Measurements from ENCODE around the gene TRIM40.

The TRIM40 gene

DNA sequence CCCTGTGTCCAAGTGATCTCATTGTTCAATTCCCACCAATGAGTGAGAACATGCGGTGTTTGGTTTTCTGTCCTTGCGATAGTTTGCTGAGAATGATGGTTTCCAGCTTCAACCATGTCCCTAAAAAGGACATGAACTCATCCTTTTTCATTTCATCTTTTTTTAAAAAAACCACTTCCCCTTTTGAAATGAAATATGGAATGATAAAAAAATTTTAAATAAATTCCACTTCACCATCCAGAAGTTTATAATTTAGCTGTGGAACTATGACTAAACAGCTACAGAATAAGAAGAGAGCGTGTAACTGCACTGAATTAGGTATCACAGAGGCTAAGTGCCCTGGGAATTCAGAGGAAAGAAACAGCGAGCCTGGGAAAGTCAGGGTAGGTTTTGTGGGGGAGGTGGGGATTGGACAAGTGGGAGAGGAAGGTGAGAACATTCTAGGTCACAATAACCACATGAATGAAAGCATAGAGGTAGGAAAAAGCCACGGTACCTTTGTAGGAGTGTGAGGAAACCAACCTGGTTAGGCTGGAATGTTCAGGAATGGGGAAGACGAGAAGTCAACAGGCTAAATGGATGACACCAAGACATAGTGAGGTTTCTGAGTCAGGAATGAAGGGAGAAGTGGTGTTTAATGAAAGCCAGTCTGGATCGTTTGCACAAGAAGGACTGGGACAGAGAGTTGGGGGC is 14.1 kb downstream of the TRIM40 start:
- Mint-ChIP-seq H3K4me3 (no peak overlapping the region), H3K36me3 (ENCODE audit: low read depth) (no peaks in the 10 kb centered on the region), H3K27me3 (ENCODE audit: low read depth) (peaks cover 28% of the 10 kb centered on the region), H3K4me1 (ENCODE audit: low read depth) (peaks cover 4% of the 10 kb centered on the region), H3K9me3 (no peaks in the 10 kb centered on the region), H3K27ac (no peak overlapping the region)
- no peak for DNase-seq (ENCODE audit: low spot score)

DNA sequence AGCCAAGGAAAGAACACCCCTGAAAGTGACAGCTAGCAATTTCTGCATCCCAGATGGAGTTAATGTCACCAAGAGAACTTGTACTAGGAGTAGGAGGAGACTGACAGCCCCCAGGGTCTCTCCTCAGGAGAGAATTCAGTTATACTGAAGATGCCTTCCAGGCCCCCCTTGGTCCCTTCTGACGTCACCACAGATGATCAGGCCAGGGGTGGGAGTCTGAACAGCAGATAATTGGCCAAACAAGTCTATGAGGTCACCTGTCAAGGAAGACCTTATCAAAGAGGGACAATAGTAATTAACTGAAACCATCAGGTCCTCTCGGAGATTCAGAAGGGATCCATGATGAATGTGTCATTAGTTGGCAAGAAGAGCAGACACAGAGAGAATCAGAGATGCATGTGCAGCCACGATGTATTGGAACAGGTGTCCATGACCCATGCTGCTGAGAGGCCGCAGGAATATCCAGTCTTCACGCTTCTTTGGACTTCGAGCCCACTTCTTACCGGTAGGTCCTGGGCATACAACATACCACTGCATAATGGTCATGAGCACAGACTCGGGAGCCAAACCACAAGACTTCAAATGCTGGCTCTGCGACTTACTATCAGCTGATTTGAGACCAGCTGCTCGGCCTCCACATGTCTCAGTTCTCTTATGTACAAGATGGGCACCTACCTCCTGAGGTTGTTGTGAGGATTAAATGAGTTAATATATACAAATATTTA is 14.9 kb downstream of the TRIM40 start:
- no peaks in the 10 kb centered on the region for H3K9me3 Mint-ChIP-seq
- peaks cover 21% of the 10 kb centered on the region for H3K27me3 Mint-ChIP-seq (ENCODE audit: low read depth)
- H3K4me3 Mint-ChIP-seq = no peak overlapping the region
- no peak overlapping the region for H3K27ac Mint-ChIP-seq
- no peak for DNase-seq (ENCODE audit: low spot score)
- H3K36me3 Mint-ChIP-seq (ENCODE audit: low read depth) = no peaks in the 10 kb centered on the region
- peaks cover 4% of the 10 kb centered on the region for H3K4me1 Mint-ChIP-seq (ENCODE audit: low read depth)

DNA sequence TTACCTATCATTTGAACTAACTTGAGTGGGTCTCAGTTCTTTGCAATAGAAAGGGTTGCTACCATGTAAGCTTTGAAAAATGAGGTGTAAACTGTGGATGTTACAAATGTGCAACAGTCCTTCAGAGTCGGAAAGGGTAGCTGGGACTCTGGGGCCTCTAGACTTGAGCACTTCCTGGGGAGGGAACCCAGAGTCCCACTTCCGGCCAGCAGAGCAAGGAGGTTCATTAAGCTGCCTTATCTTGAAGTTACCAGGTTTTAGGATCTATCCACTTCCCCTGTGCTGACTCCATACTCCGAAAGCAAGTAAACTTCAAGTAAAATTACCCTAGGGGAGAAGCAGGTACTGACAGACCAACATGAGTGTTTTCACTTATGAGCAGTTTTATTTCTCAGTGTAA is 15.6 kb downstream of the TRIM40 start:
- Mint-ChIP-seq H3K36me3 (ENCODE audit: low read depth) (no peaks in the 10 kb centered on the region), H3K27me3 (ENCODE audit: low read depth) (peaks cover 18% of the 10 kb centered on the region), H3K9me3 (no peaks in the 10 kb centered on the region), H3K4me3 (no peak overlapping the region), H3K4me1 (ENCODE audit: low read depth) (peaks cover 4% of the 10 kb centered on the region), H3K27ac (no peak overlapping the region)
- no peak for DNase-seq (ENCODE audit: low spot score)

DNA sequence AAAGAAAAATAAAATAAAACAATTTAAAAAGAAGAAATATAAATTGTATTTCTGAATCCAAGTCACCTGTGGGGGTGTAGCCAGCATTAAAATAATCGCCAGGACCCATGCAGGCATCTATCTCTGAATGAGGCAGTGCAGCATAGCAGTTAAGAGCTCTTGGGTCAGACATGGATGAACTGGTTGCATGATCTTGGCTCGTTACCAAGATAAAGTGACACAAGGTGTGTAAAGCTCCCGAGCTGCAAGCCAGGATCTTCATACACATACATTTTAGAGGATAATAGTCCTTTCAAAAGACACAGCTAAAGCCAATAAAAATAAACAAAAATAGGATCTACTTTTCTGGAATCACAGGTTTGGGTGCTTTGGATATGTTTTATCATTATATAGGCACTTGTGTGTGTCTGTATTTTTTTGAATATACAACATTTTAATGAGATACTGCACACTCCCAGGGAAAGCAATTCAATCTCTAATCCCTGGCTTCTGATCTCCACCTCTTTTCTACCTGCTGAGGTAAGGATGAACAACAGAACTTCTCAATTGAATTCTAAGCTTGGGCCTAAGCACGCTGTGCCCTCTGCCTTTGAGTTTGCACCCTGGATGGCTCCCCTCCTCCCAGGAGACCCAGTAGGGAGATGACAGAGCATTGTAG is 16.2 kb downstream of the TRIM40 start:
- peaks cover 18% of the 10 kb centered on the region for H3K27me3 Mint-ChIP-seq (ENCODE audit: low read depth)

DNA sequence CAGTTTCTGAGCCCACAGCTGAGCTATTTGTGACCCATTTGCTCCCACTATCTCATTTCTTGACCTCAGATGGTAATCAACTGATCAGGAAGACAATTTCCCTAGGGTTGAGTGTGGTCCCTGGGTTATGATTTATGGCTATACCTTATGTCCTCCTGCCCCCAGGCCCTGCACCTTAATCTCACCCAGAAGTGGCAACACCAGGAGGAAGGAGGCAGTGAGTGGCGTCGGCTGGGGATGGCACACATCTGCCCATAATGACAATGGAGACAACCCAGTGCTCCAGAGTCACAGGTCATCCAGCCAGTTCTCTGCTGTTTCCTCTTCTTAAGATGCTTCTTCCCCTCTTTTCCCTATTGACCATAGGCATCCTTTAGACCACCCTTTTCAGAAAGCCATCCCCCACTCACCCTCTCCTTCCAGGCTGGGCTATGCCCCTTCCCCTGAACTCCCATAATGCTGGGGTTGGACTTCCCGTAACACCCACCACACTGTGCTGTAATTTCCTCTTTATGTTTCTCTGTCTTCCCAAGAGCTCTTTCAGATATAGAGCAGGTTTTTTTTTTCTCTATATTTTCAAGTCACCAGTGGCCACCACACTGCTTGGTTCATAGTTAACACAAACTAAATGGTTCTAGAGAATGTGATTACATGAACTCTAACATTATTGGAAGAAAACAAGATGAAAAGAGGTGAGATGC is 17.1 kb downstream of the TRIM40 start:
- no peak overlapping the region for H3K4me3 Mint-ChIP-seq
- H3K36me3 Mint-ChIP-seq (ENCODE audit: low read depth) = no peaks in the 10 kb centered on the region
- peaks cover 16% of the 10 kb centered on the region for H3K27me3 Mint-ChIP-seq (ENCODE audit: low read depth)
- H3K4me1 Mint-ChIP-seq (ENCODE audit: low read depth) = peaks cover 6% of the 10 kb centered on the region
- no peaks in the 10 kb centered on the region for H3K9me3 Mint-ChIP-seq
- DNase-seq (ENCODE audit: low spot score) = no peak
- H3K27ac Mint-ChIP-seq = no peak overlapping the region

More for the DNA sequence above, 16.2 kb downstream of the TRIM40 start:
- Mint-ChIP-seq H3K4me3 (no peak overlapping the region), H3K36me3 (ENCODE audit: low read depth) (no peaks in the 10 kb centered on the region), H3K9me3 (no peaks in the 10 kb centered on the region), H3K27ac (no peak overlapping the region), H3K4me1 (ENCODE audit: low read depth) (peaks cover 4% of the 10 kb centered on the region)
- no peak for DNase-seq (ENCODE audit: low spot score)

DNA sequence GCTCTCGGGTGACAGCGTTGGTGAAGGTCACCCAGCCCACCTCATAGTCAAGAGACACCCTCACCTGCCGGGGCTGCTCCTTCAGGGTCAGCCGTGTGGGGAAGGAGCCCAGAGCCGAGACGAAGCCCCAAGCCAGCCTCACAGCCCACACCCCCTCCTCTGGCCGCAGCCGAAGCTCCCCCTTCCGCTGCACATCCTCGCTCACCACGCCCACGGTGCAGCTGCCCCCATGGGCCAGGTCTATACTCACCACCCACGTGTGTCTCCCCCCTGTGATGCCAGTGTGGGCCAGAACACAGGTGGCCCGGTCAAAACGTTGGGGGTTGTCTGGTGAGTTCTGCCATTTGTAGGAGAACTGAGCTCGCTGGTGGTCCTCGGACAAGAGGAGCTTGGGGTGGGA is 18.1 kb downstream of the TRIM40 start:
- Mint-ChIP-seq H3K4me3 (no peak overlapping the region), H3K27ac (no peak overlapping the region), H3K9me3 (no peaks in the 10 kb centered on the region), H3K36me3 (ENCODE audit: low read depth) (no peaks in the 10 kb centered on the region), H3K27me3 (ENCODE audit: low read depth) (peaks cover 16% of the 10 kb centered on the region), H3K4me1 (ENCODE audit: low read depth) (peaks cover 9% of the 10 kb centered on the region)
- DNase-seq (ENCODE audit: low spot score) = no peak

DNA sequence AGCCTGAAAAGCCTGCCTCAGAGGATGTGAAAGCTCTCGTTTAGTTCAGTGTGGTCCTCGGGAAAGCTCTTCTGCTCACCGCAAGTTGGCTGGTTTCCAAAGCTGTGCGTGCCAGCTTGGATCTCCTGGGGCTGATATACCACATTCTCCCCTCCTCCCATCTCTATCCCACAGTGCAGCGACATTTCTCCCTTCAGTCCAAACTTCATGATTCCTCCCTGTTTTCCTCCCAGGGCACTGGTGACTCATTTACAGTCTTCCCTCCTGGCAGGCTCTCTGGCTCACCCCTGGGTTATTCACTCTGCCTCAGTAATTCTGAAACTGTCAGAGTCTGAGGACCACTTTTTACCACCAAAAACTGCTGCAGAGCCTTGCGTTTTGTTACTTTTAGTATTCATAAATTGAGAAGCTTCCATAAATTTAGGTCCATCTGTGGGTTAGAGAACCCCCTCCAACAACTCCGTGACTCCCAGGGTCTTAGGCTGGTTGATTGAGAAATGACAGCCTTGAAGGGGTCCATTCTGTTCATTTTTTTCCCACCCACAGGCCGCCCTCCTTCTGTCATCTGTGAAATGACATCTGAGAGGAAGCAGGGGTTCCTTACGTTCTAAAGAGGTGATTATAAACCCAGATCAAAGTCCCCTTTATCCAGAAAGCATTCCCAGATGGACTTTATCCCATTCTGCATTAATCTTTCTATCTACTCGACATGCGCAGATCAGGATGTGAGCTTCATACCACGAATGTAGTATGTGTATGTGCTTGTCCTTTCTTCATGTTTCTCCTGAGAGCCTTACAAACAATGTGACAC is 19.0 kb downstream of the TRIM40 start:
- DNase-seq (ENCODE audit: low spot score) = no peak

DNA sequence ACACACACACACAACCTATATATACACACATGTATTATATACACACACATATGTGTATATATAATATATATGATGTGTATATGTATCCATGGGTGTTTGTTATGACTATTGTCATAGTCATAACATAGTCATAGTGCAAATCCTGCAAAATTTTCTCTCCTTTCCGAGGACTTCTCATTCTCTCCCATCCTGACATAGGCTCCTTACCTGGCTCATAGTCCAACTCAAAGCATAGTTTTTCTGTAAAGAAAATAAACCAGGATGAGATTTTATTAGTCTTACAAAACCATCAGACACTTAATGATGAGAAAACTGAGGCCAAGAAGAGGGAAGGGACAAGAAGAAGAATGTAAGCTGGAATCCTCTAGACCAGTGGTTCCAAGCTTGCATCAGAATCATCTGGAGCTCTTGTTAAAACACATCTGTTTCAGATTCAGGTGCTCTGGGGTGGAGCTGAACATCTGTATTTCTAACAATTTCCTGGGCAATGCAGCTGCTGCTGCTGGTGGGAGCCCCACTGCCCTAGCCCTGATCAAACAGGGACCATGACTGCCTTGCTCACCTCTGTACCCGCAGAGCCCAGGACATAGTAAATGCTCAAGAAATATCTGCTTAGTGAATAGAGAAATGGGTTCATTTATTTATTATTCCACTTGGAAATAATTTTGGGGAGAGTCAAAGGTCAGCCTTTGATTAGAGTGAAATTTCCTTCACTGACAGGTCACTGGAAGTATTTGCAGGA is 19.8 kb downstream of the TRIM40 start:
- H3K27me3 Mint-ChIP-seq (ENCODE audit: low read depth) = peaks cover 9% of the 10 kb centered on the region
- H3K36me3 Mint-ChIP-seq (ENCODE audit: low read depth) = no peaks in the 10 kb centered on the region
- H3K27ac Mint-ChIP-seq = no peak overlapping the region
- H3K4me3 Mint-ChIP-seq = no peak overlapping the region
- H3K9me3 Mint-ChIP-seq = no peaks in the 10 kb centered on the region
- peaks cover 10% of the 10 kb centered on the region for H3K4me1 Mint-ChIP-seq (ENCODE audit: low read depth)
- no peak for DNase-seq (ENCODE audit: low spot score)

More for the DNA sequence above, 19.0 kb downstream of the TRIM40 start:
- Mint-ChIP-seq H3K36me3 (ENCODE audit: low read depth) (no peaks in the 10 kb centered on the region), H3K4me3 (no peak overlapping the region), H3K4me1 (ENCODE audit: low read depth) (peaks cover 10% of the 10 kb centered on the region), H3K27me3 (ENCODE audit: low read depth) (peaks cover 14% of the 10 kb centered on the region), H3K9me3 (no peaks in the 10 kb centered on the region), H3K27ac (no peak overlapping the region)

DNA sequence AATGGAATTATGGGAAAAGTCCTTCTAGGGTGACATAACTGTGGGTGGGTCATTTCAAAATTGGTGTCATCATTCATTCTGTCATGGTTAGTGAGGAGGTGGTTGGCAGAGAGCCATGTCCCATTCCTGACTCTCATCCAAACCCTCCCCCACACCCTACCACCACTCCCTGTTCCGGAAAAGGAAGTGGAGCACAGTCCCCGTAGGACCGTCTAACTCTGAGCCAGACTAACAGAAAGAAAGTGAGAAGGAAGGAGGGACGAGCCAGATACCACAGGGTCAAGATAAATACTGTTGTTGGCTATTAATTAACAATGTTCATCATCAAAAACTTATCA is 20.3 kb downstream of the TRIM40 start:
- peaks cover 10% of the 10 kb centered on the region for H3K4me1 Mint-ChIP-seq (ENCODE audit: low read depth)

DNA sequence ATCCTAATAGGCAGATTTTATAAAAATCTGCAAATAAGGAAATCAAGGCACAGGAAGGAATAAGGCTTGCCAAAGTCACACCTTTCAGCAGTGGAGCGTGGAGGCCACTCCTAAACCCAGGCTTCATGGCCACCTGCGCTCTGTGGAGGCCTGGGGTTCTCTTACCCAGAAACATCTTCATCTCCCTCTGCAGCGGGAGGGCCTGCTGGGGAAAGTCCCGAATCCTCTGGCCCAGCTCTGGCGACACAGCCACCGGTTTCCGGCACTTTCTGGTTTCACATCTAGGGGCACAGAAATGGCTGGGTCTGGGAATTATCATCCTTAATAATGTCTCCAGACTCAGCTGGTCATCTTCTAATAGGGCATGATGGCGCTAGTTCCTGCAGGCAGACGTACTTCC is 20.8 kb downstream of the TRIM40 start:
- no peak overlapping the region for H3K27ac Mint-ChIP-seq
- H3K4me1 Mint-ChIP-seq (ENCODE audit: low read depth) = peaks cover 6% of the 10 kb centered on the region
- DNase-seq (ENCODE audit: low spot score) = no peak
- H3K36me3 Mint-ChIP-seq (ENCODE audit: low read depth) = no peaks in the 10 kb centered on the region
- no peak overlapping the region for H3K4me3 Mint-ChIP-seq
- H3K9me3 Mint-ChIP-seq = no peaks in the 10 kb centered on the region
- peaks cover 9% of the 10 kb centered on the region for H3K27me3 Mint-ChIP-seq (ENCODE audit: low read depth)

More for the DNA sequence above, 20.3 kb downstream of the TRIM40 start:
- Mint-ChIP-seq H3K27ac (no peak overlapping the region), H3K4me3 (no peak overlapping the region), H3K36me3 (ENCODE audit: low read depth) (no peaks in the 10 kb centered on the region), H3K9me3 (no peaks in the 10 kb centered on the region), H3K27me3 (ENCODE audit: low read depth) (peaks cover 9% of the 10 kb centered on the region)
- DNase-seq (ENCODE audit: low spot score) = no peak

DNA sequence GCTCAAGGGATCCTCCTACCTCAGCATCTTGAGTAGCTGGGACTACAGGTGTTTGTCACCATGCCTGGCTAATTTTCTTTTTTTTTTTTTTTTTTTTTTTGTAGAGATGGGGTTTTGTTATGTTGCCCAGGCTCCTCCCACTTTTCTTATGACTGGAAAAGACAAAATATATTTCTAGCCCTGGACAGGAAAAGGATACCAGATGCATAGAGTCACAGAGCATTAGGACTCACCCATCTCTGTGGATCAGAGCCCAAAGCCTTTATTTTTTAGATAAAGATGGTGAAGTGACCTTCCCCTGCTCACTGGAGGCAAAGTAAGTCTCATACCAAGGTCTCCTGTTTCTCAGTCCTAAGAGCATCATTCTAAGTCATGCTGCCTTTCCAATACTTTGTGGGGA is 21.6 kb downstream of the TRIM40 start:
- no peak overlapping the region for H3K4me3 Mint-ChIP-seq
- DNase-seq (ENCODE audit: low spot score) = no peak
- no peaks in the 10 kb centered on the region for H3K36me3 Mint-ChIP-seq (ENCODE audit: low read depth)
- H3K4me1 Mint-ChIP-seq (ENCODE audit: low read depth) = peaks cover 9% of the 10 kb centered on the region
- peaks cover 7% of the 10 kb centered on the region for H3K27me3 Mint-ChIP-seq (ENCODE audit: low read depth)
- no peak overlapping the region for H3K27ac Mint-ChIP-seq
- H3K9me3 Mint-ChIP-seq = no peaks in the 10 kb centered on the region

DNA sequence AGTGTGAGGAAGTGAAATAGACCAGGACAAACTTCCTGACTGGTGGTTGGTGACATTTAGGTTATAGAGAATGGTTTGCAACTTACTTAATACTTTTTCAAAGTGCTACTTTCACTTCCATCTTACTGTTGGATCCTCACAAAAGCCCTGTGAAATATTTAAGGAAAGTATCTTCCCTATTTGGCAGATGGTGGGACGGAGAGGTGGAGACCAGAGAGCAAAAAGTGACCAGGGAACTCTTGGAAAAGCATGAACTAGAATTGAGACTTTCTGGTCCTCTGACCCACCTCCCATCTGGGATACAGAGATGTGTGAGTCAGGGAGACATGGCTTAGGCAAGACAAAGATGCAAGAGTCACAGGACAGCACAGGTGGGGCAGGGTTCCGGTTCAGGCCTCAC is 22.1 kb downstream of the TRIM40 start:
- no peak for DNase-seq (ENCODE audit: low spot score)
- H3K4me1 Mint-ChIP-seq (ENCODE audit: low read depth) = peaks cover 9% of the 10 kb centered on the region
- peaks cover 7% of the 10 kb centered on the region for H3K27me3 Mint-ChIP-seq (ENCODE audit: low read depth)
- H3K9me3 Mint-ChIP-seq = no peaks in the 10 kb centered on the region
- no peak overlapping the region for H3K27ac Mint-ChIP-seq
- no peaks in the 10 kb centered on the region for H3K36me3 Mint-ChIP-seq (ENCODE audit: low read depth)
- H3K4me3 Mint-ChIP-seq = no peak overlapping the region

DNA sequence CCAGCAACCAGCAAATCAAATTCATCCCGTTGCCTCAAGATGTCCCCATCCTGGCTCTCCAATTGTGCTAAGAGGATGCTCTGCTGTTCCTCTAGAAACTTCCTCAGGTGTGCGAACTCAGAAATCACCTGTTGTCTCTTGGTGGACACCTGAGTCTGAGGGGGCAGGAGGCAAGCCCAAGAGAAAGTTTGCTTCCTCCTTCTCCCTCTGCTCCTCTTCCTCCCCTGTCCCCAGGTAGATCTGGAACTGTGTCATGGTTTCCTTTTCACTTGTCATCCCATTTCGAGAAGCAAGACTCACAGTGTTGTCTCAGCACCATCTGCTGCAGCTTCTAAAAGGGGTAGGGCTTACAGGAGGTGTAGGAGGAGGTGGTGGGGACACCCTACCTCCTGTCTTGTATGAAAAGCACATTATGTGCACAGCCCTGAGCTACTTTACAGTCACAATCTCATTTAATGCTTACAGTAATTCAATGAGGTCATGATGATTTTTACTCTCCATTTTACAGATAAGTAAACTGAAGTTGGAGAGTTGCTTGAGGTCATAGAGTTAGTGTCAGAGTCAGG is 22.6 kb downstream of the TRIM40 start:
- Mint-ChIP-seq H3K9me3 (no peaks in the 10 kb centered on the region), H3K27ac (no peak overlapping the region), H3K4me3 (no peak overlapping the region), H3K4me1 (ENCODE audit: low read depth) (peaks cover 12% of the 10 kb centered on the region), H3K27me3 (ENCODE audit: low read depth) (peaks cover 4% of the 10 kb centered on the region), H3K36me3 (ENCODE audit: low read depth) (no peaks in the 10 kb centered on the region)
- no peak for DNase-seq (ENCODE audit: low spot score)
